Measurements from ENCODE around the gene GRK3.

DNA sequence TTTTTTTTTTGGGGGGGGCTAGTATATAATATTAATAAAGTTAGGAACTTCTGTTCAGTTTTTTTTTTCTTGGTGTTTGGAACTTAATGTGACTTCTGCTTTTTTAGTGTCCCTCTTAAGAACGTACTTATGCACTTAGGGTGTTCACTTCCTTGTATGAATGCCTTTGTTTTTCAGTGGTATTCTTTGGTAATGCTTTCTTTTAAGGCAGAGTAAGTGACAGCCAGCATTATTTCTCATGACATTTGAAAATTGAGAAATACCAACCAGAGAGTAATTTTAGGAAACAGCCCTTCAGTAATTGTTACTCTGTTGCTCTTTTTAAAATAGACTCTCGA, 2.4 kb downstream of the GRK3 start:
- TF ChIP-seq, protein P1, sequence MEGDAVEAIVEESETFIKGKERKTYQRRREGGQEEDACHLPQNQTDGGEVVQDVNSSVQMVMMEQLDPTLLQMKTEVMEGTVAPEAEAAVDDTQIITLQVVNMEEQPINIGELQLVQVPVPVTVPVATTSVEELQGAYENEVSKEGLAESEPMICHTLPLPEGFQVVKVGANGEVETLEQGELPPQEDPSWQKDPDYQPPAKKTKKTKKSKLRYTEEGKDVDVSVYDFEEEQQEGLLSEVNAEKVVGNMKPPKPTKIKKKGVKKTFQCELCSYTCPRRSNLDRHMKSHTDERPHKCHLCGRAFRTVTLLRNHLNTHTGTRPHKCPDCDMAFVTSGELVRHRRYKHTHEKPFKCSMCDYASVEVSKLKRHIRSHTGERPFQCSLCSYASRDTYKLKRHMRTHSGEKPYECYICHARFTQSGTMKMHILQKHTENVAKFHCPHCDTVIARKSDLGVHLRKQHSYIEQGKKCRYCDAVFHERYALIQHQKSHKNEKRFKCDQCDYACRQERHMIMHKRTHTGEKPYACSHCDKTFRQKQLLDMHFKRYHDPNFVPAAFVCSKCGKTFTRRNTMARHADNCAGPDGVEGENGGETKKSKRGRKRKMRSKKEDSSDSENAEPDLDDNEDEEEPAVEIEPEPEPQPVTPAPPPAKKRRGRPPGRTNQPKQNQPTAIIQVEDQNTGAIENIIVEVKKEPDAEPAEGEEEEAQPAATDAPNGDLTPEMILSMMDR (conservative IDR thresholded peaks at IDR 0.05): no peak
- TF ChIP-seq EZH2 (IDR thresholded peaks at IDR 0.05; ENCODE audit: low read depth): no peak
